HG02571 (cell line): ENCODE data around the gene RBM8A.
"Not testable (repeated sequence)": the region's sequence is repeated elsewhere in the genome, so short reads cannot be mapped to it uniquely, and the experiment has no call there.

Source experiments
- ATAC-seq: cut with Tn5 transposase; IDR thresholded peaks from one replicate; pipeline ENCODE4 v1.9.1; 2021; ENCODE audit warnings: mild to moderate bottlenecking, moderate library complexity; ENCODE audit not compliant: unreplicated experiment

The RBM8A gene

GRCh38 chr1:145956781-145957442 is 29.6 kb upstream of the RBM8A start:
- no peak for ATAC-seq

GRCh38 chr1:145956361-145956760 is 29.1 kb upstream of the RBM8A start:
- no peak for ATAC-seq

- no peak for ATAC-seq
Measured at GRCh38 chr1:145955436-145955835, 28.2 kb upstream of the RBM8A start.

DNA sequence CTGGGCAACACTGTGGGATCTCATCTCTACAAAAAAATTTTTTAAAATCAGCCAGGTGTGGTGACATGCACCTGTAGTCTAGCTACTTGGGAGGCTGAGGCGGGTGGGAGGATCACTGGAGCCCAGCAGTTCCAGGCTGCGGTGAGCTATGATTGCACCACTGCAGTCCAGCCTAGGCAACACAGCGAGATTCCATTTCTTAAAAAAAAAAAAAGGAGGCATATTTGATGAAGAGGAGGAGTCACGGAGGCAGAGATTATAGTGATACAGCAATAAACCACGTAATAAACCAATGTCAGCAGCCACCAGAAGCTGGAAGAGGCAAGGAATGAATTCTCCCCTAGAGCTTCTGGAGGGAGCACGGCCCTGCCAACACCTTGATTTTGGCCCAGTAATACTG is 26.6 kb upstream of the RBM8A start:
- no peak for ATAC-seq

- no peak for ATAC-seq
Measured at GRCh38 chr1:145952903-145953302, 25.6 kb upstream of the RBM8A start.

GRCh38 chr1:145951526-145951925 is 24.2 kb upstream of the RBM8A start:
- no peak for ATAC-seq

DNA sequence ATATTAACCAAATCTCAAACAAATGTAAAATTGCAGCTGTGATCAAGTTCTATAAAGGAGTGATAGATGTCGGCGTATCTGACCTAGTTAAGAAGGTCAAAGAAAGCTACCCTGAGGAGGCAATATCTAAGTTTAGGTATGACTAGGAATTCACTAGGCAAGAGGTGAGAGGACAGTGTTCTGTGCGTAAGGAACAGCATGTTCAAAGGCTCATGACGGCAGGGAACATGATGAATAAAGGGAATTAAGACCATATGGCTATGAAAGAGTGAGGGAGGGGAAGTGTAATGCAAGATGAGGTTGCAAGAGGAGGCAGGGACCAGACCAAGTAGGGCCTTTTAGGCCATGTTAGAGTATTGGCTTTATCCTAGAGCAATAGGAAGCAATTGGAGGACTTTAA is 21.9 kb upstream of the RBM8A start:
- no peak for ATAC-seq

DNA sequence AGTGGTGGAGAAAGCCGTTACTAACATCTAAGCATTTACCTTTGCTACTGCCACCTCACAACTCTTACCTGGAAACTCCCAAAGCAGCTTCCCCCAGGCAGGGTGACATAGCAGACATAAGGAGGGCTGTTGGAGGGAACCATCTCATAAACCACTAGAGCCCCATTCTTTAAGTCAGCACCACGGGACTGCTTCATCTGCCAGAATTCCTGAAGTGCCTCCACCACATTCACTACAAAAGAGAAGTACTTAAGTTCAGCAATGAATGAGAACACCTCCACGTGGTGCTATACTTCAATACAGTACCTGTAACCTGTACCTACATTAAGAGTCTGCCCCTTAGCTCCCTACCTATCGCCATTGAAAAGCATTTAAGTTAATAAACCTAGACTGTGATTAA is 20.3 kb upstream of the RBM8A start:
- ATAC-seq = no peak

DNA sequence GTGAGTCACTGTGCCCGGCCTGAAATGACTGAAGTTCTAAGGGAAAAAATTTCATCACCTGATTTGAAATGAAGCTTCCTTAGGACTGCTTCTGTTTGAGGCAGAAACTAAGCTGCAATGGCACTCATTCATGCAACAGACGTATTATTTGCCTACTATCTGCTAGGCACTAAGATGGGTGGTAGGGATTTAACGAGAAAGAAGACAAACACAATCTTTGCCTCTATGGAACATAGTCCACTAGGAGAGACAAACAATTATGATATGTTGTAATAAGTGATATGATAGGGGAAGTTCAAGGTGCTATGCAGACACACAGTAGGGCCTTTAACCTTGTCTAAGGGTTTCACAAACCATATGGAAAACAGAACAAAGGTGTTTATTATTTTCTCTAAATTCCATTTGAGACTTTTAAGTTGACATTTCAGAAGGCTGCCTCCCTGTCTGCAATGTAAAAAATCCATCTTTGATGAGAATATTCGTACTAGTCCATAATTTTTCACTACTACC is 19.2 kb upstream of the RBM8A start:
- ATAC-seq = no peak

DNA sequence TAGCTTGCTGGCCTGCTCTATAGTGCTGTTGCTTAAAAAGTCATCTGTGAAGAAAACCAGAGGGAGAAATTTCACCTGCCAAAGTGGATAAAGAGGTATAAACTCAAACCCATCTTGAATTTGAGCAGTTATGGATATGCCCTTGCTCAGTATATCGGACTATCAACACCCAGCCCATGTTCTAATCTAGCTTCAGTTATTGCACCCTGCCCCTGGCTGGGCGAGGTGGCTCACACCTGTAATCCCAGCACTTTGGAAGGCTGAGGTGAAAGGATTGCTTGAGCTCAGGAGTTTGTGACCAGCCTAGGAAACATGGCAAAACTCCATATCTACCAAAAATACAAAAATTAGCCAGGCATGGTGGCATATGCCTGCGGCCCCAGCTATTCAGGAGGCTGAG is 17.2 kb upstream of the RBM8A start:
- ATAC-seq = no peak

GRCh38 chr1:145942871-145943270 is 15.6 kb upstream of the RBM8A start:
- ATAC-seq = no peak

DNA sequence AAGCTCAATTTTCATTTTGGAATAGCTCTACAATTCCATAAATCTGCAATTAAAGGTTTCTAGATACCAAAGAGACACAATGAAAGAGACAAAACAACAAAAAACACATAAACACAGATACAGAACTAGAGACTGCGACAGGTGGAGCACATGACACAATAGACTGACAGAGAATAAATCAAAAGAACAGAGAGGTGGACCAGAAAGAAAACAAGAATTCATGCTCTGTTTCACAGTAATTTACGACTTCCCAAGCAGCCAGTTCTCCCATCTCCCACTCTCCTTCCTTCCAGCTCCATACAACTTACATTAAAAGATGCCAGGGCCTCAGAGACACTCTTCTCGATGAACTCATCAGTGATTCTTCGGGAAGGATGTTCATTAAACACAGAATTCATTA is 15.1 kb upstream of the RBM8A start:
- ATAC-seq = no peak

- no peak for ATAC-seq
Measured at GRCh38 chr1:145937436-145937835, 10.2 kb upstream of the RBM8A start.

DNA sequence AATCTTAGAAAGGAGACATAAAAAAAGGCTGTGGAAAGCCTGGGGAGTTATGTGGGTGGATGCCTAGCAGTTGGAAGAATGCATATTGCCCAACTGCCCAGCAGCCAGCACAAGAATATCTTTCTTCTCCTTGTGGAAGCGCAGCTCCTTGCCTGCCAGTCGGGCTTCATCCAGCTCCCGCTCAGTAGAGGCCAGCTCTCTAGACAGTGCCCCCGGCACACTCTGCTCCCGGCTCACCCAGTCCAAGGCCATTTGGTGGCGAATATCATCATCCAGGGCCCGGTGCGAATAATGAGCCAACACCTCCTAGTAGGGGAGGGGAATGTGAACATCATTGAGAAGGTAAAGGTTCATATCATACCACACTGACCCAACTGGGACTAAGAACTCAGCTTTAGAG is 9.0 kb upstream of the RBM8A start:
- ATAC-seq = no peak

DNA sequence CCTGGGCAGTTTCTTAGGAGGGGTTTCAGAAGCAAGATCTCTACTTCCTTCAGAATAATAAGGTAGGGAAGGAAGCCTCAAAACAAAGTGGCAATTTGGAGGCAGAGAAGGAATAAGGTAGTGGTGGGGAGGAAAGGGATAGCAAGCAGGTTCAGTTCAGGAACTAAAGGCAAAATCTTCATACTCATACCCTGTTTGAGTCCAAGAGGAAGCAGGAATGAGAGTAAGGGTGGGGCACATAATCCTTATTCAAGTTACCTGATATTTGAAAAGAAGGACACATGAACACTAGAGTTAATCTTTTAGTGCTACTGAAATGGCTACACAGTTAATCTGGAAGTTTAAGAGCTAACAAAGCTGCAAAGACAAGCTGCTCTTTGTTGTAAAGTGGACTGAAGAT is 8.4 kb upstream of the RBM8A start:
- ATAC-seq = no peak

- ATAC-seq = not testable (repeated sequence)
Measured at GRCh38 chr1:145932522-145933009, 5.3 kb upstream of the RBM8A start.

- no peak for ATAC-seq
Measured at GRCh38 chr1:145927916-145928643, 796 bp upstream of the RBM8A start.

DNA sequence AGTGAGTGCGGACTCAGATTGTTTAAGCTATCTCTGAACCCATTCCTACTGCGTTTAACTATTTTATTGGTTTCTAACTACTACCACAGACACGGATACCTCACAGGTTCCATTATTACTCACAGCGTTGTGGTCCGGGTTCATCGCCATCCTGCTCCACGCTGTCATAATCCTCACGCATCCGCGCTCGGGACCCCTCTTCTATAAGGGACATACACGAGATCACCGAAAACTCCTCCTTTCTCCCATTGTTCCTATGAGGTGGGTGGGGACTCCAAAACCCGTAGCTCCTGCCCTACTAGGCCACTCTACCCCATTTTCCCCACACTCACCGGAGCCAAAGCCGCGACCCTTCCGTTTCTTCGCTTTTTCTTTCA is 610 bp downstream of the RBM8A start:
- ATAC-seq = no peak

DNA sequence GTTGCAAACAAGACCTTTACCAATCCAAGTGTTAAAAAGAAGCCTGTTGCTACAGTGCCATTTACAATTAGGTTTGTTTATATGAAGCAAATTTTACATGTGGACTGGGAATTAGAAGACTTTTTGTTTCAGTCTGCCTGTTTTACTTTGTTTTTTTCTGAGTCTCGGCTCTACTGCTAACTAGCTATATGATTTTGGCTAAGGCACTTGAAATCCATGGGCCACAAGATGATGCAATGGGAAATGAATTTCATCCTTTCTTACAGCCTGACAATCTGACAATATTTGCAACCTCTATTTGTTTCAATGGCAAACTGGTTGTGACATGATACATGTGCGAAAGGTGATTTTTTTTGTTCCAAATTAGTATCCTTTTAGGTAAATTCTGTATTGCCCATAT is 5.0 kb downstream of the RBM8A start:
- no peak for ATAC-seq

DNA sequence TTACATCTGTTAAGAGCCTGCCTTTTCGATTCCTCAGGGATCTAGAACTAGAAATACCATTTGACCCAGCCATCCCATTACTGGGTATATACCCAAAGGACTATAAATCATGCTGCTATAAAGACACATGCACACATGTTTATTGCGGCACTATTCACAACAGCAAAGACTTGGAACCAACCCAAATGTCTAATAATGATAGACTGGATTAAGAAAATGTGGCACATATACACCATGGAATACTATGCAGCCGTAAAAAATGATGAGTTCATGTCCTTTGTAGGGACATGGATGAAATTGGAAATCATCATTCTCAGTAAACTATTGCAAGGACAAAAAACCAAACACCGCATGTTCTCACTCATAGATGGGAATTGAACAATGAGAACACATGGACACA is 7.0 kb downstream of the RBM8A start:
- ATAC-seq = not testable (repeated sequence)

- ATAC-seq = peak; percentile 79
Measured at GRCh38 chr1:145918992-145919939, 8.0 kb downstream of the RBM8A start.
